Esophagus muscularis mucosa (tissue), 3 donors: Measurements from ENCODE around the gene MYO16.

Experiments used
- POLR2A ChIP-seq: fragments of 450-650 bp; IDR thresholded peaks from one replicate; pipeline ENCODE4 v1.6.1; 2017; ENCODE audit warnings: antibody characterized with exemption, moderate library complexity, mild to moderate bottlenecking, low read depth
- TF ChIP-seq, protein P1 (sequence below), 3 experiments: fragments of 200-600 bp in 2 of 3; fragments of 450-650 bp in 1 of 3; sonication (generic) in 2 of 3; IDR thresholded peaks; one replicate each; pipeline ENCODE4 v1.5.1; 2017 to 2019; ENCODE audit warnings: antibody characterized with exemption in 3 of 3, mild to moderate bottlenecking in 2 of 3, moderate library complexity in 1 of 3

DNA sequence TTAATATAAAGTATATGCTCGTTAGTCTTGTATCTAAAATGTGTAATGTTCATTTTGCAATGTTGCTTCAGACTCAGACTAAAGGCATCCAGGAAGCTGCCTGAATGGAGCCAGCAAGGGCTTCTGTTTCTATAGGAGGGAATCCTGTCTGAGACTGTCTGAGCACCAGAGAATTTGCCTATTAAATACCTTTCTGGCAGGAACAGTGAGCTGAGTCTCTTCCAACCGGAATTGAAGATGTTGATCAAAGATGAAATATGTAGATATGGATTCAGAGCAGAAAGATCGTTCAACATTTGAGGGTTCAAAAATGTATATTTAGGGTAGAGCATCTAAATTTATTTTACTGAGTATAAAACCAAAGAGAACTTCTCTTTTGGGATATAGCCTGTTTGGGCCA is 20.9 kb downstream of the MYO16 start:
- no peak for TF ChIP-seq POLR2A
- TF ChIP-seq, protein P1, sequence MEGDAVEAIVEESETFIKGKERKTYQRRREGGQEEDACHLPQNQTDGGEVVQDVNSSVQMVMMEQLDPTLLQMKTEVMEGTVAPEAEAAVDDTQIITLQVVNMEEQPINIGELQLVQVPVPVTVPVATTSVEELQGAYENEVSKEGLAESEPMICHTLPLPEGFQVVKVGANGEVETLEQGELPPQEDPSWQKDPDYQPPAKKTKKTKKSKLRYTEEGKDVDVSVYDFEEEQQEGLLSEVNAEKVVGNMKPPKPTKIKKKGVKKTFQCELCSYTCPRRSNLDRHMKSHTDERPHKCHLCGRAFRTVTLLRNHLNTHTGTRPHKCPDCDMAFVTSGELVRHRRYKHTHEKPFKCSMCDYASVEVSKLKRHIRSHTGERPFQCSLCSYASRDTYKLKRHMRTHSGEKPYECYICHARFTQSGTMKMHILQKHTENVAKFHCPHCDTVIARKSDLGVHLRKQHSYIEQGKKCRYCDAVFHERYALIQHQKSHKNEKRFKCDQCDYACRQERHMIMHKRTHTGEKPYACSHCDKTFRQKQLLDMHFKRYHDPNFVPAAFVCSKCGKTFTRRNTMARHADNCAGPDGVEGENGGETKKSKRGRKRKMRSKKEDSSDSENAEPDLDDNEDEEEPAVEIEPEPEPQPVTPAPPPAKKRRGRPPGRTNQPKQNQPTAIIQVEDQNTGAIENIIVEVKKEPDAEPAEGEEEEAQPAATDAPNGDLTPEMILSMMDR (IDR thresholded peaks at IDR 0.05): no peak
